Muscle layer of duodenum (tissue), 2 donors: ENCODE data around the gene PRR12.

Source experiments
- H3K27ac ChIP-seq: one replicate; pipeline ENCODE4 v1.7.0; 2013; ENCODE audit warnings: mild to moderate bottlenecking, low read length
- H3K27me3 ChIP-seq: one replicate; pipeline ENCODE4 v1.7.0; 2013; ENCODE audit warnings: low read depth, mild to moderate bottlenecking, control low read depth, low read length
- H3K36me3 ChIP-seq, 2 donors: one replicate each; pipeline ENCODE4 v1.7.0; 2013; ENCODE audit warnings: low read length in 2 of 2, control low read depth in 1 of 2, mild to moderate bottlenecking in 1 of 2; ENCODE audit not compliant: insufficient read depth in 2 of 2, control insufficient read depth in 1 of 2
- H3K4me1 ChIP-seq, 2 donors: one replicate each; pipeline ENCODE4 v1.7.0; 2013; ENCODE audit warnings: low read length in 2 of 2, mild to moderate bottlenecking in 2 of 2, control low read depth in 1 of 2, moderate library complexity in 1 of 2; ENCODE audit not compliant: insufficient read depth in 2 of 2, control insufficient read depth in 1 of 2
- H3K4me3 ChIP-seq, 2 donors: one replicate each; pipeline ENCODE4 v1.7.0; 2013; ENCODE audit warnings: low read length in 2 of 2, low read depth in 1 of 2, mild to moderate bottlenecking in 1 of 2
- H3K9me3 ChIP-seq, 2 donors: one replicate each; pipeline ENCODE4 v1.7.0; 2013; ENCODE audit warnings: low read length in 2 of 2, control low read depth in 1 of 2, mild to moderate bottlenecking in 1 of 2; ENCODE audit not compliant: control insufficient read depth in 1 of 2
- donor health status: healthy.

The PRR12 gene

DNA sequence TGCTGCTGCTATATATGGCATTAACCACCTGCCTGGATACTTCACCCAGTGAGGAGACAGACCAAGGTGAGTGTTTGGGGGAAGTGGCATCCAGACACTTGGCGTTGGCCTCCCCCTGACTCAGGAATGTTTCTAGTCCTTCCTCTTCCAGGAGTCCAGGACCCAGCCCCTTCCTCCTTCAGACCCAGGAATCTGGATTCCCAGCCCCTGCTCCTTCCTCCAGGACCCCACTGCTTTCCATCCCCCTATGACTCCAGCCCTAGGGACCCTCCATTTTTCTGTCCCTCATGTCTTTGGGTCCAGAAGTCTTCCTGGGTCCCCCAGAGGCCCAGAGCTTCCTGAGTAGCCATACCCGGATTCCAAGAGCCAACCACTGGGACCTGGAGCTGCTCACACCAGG lies 7.7 kb upstream of the PRR12 start:
- H3K4me1 ChIP-seq = peaks cover 0 to 13% of the 10 kb centered on the region in 2 donors
- H3K27me3 ChIP-seq = no peaks in the 10 kb centered on the region

DNA sequence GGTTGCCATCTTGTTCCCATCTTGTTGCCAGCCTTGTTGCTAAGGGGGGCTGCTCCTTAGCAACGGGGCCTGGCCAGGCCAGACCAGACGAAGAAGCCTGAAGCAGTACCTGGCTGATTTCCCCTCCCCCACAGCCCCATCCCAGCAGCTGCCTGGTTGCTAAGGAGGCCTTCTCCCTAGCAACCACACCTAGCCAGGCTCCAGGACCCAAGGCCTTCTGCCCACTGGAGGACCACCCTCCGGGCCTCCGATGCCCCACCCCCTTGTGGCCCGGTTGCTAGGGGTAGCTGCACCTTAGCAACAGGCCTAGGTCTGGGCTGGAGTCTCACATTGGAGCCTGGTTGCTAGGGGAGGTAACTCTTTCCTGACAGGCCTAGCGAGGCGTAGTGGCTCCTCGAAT lies 6.0 kb upstream of the PRR12 start:
- no peaks in the 10 kb centered on the region for H3K27me3 ChIP-seq
- H3K4me1 ChIP-seq = peaks cover 0 to under 1% of the 10 kb centered on the region in 2 donors
- H3K27ac ChIP-seq = no peak overlapping the region
- no peak overlapping the region for H3K4me3 ChIP-seq
- H3K9me3 ChIP-seq = no peaks in the 10 kb centered on the region
- no peaks in the 10 kb centered on the region for H3K36me3 ChIP-seq

More for the DNA sequence above, 7.7 kb upstream of the PRR12 start:
- Histone ChIP-seq H3K9me3 (no peaks in the 10 kb centered on the region), H3K27ac (no peak overlapping the region), H3K36me3 (no peaks in the 10 kb centered on the region), H3K4me3 (no peak overlapping the region)

DNA sequence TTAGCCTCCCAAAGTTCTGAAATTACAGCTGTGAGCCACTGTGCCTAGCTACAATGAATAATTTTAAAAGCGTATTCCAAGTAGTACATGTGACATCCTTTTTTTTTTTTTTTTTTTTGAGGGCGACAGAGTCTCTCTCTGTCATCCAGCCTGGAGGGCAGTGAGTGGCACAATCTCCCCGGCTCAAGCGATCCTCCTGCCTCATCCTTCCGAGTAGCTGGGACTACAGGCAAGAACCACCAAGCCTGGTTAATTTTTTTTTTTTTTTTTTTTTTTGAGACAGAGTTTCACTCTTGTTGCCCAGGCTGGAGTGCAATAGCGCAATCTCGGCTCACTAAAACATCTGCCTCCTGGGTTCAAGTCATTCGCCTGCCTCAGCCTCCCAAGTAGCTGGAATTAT lies 3.8 kb upstream of the PRR12 start:
- H3K4me1 ChIP-seq = peaks cover 0 to 5% of the 10 kb centered on the region in 2 donors
- no peak overlapping the region for H3K27ac ChIP-seq
- no peaks in the 10 kb centered on the region for H3K36me3 ChIP-seq

DNA sequence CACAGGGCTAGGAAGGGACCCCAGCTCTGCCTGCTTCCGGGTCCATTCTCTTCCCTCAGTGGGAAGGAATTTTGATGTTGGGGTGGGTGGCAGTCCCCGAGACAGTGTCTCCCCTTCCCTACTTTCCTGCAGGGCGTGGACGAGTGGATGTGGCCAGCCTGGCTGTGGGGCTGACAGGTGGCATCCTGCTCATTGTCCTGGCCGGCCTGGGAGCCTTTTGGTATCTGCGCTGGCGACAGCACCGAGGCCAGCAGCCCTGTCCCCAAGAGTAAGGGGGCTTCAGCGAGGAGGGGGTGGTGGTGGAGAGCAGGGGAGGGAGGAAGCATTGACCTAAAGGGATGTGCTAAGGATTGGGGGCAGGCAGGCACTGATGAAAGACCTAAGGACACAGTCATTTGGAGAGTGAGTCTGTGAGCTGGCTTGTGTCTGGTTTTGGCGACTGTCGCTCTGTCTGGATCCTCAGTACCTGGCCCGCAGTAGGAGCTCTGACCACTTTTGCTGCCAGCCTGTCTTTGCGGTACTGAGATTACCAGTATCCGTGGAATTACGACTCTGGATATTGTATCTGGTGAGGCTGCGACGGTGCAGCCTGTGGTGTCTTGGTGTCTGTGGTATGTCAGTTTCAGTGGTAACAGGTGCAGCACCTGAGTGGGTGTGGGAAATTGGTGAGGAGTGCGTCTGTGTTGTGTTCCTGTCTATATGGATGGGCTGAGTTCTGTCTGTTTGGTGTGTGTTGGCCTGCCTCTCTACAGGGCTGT lies 2.4 kb upstream of the PRR12 start:
- H3K27me3 ChIP-seq = no peaks in the 10 kb centered on the region
- peaks cover 5 to 15% of the 10 kb centered on the region in 2 donors for H3K4me1 ChIP-seq
- no peaks in the 10 kb centered on the region for H3K36me3 ChIP-seq
- H3K9me3 ChIP-seq = no peaks in the 10 kb centered on the region
- H3K4me3 ChIP-seq = no peak overlapping the region
- no peak overlapping the region for H3K27ac ChIP-seq

More for the DNA sequence above, 3.8 kb upstream of the PRR12 start:
- Histone ChIP-seq H3K4me3 (no peak overlapping the region), H3K27me3 (no peaks in the 10 kb centered on the region), H3K9me3 (no peaks in the 10 kb centered on the region)

DNA sequence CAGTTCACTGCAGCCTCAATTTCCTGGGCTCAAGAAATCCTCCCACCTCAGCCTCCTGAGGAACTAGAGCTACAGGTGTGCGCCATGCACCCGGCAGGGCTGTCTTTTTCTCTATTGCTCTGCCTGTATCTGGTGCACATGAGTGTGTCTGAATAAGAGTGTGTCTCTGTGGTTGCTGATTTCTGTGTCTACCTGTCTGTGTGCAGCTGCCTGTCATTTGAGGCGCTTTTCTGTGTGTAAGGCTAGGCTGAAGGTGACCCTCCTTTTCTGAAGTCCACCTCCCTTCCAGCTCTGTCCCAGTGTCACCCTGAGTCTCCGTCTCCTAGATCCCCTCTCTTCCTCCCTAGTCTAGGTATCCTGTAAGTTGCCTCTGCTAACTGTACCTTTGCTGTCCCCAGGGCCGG lies 1.5 kb upstream of the PRR12 start:
- H3K27ac ChIP-seq = no peak overlapping the region
- no peaks in the 10 kb centered on the region for H3K9me3 ChIP-seq
- no peaks in the 10 kb centered on the region for H3K27me3 ChIP-seq
- no peak overlapping the region for H3K4me3 ChIP-seq
- peaks cover 7 to 23% of the 10 kb centered on the region in 2 donors for H3K4me1 ChIP-seq
- peaks cover 6 to 7% of the 10 kb centered on the region in 2 donors for H3K36me3 ChIP-seq

DNA sequence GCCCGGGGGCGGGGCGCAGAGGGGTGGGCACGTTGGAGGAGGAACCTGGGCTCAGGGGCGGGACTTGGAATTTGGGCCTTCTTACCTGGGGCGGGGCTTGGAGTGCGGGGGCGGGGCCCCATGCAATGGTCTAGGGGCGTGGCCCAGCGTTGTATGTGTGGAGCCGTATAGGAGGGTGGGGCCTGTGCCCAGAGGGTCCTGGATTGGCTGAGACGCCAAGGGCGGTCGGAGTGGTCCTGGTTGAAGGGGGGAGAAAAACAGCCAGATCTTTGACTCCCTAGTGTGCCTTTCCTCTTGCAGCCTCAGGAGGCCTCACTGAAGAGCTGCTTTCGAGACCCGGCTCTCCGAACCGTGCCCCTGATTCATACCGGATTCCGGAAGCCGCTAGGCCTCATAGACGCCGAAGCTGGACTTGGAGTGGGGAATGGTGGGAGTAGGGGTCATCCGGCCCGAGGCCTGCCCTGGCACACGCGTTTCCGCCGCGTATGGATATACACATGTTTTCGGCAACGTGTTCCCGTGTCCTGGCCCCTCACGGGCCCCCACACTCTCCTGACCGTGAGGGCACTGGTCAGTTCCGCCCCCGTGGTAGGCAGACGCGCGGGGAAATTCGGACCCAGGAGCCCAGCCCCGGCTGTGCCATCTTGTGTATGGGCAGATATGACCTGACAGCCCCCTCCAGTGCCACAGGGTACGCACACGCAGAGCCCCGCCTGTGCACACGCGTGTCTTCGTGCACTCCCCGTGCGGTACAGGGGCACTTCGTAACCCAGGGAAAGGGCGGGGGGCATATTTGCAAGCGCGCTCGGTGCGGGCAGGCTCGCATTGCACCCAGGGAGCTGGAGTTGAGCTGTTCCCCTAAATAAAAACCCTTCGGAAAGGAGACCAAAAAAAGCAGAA lies 661 bp upstream of the PRR12 start:
- peak overlapping the region; percentile 74 to 75 for H3K4me3 ChIP-seq
- no peaks in the 10 kb centered on the region for H3K9me3 ChIP-seq
- peak overlapping the region; percentile 85 for H3K27ac ChIP-seq
- H3K4me1 ChIP-seq = peaks cover 7 to 23% of the 10 kb centered on the region in 2 donors
- peaks cover 6 to 11% of the 10 kb centered on the region in 2 donors for H3K36me3 ChIP-seq
- no peaks in the 10 kb centered on the region for H3K27me3 ChIP-seq

DNA sequence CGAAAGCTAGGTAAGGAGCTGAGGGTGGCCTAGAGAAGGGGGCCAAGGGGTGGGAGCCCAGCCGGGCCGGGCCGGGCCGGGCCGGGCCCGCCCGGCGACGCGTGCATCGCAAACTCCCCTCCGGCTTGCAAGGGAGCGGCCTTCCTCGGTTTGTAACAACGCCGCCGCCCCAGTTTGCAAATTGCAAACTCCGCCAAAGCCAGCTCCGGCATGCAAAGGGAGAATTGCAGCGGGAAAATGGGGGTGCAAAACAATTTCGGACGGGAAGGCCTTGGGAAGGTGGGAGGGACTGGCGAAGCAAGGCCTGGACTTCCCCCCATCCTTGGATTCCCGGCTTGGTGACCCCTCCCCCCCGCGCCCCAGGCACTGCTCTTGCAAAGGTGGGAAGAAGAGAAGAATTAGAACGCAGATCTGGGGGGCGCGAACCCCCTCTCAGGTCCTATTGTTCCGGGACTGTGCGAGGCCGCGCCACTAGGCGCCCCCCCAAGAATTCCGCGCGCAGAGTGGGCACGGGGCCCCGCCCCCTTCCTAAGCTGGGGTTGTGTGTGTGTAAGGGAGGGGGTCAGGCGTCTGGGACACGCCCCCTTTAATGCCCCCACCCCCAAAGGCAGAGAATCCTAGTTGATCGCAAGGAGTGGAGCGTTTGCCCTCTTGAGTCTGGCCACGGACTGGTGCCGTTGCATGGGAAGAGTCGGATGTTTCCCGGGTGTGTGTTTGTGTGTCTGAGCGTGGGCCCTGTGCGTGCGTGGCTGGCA lies 926 bp downstream of the PRR12 start:
- H3K27ac ChIP-seq = no peak overlapping the region
- peaks cover 6 to 25% of the 10 kb centered on the region in 2 donors for H3K36me3 ChIP-seq
- H3K27me3 ChIP-seq = no peaks in the 10 kb centered on the region
- peaks cover 7 to 23% of the 10 kb centered on the region in 2 donors for H3K4me1 ChIP-seq
- no peaks in the 10 kb centered on the region for H3K9me3 ChIP-seq
- peak overlapping the region; percentile 75 to 83 for H3K4me3 ChIP-seq

DNA sequence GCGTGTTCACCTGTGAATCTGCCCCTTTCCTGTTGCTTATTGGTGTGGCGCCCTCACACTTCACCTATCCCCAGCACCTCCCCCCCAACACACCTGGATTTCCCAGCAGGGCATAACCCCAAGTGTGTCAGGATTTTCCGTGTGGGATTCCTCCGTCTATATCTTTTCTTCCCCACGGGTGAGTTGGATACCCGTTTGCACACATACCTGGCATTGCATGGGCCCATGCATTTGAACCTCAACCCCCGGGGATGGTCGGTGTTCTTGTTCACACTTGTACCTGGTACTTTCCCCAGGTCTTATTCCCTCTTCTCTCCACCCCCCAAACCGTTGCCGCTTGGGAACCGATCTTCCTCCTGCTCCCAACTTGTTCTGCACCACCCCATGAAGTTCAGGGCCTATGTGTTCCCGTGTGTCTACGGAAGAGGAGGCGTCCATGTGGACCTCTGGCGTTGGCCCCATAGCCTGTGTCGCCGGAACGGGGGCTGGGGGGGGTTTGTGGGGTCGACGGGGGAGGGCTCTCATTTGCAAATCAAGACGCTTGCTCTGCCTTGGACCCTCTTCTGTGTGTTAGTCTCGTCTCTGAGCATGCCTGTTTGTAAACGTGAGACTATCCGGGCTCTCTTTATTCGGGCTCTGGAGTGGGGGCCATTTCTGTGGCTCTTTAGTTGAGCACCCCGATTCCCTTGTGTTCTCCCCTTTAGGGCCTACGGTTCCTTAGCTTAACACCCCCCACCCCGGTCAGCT lies 1.7 kb downstream of the PRR12 start:
- Histone ChIP-seq H3K27me3 (no peaks in the 10 kb centered on the region), H3K36me3 (peaks cover 6 to 32% of the 10 kb centered on the region in 2 donors), H3K9me3 (no peaks in the 10 kb centered on the region), H3K4me3 (peak overlapping the region; percentile 75 to 83), H3K27ac (no peak overlapping the region), H3K4me1 (peaks cover 7 to 23% of the 10 kb centered on the region in 2 donors)

DNA sequence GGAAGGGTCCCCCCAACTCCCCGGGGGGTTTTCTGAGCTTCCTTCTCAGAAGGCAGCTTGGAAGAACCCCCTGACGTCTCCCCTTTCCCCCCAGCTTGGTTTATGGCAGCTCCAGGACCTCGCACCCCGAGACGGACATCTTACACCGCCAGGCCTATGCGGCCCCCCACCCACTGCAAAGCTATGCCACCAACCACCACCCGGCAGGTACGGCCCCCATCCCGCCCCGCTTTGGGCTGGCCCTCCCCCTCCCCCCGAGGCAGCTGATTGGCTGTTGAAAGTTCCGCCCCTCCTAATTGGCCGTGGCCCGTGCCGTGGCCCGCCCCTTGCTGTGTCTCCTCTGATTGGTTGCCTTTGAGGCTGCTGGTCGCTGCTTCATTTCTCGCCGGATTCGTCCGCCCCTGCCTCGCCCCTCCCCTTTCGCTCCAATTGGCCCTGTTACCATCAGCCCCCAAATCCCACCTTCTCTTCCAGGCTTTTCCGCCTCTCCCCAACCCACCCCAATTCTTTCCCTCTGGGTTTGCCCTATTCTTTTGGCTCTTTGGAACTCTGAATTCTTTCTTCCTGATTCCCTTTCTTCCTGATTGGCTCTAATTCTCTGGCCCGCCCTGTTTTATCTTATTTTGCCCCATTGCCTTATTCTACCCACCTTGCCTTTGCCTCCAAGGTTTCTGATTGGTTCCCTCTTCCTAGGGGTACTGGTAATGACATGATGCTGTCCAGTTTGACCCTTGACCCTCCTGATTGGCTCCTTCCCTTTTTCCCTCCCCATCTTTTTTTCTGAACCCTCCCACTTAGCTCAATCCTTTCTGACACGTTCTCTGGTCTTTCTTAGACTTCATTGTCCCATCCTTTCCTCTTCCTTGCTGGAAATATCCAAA lies 2.5 kb downstream of the PRR12 start:
- Histone ChIP-seq H3K4me3 (peak overlapping the region; percentile 75 to 83), H3K36me3 (peaks cover 6 to 34% of the 10 kb centered on the region in 2 donors), H3K27me3 (no peaks in the 10 kb centered on the region), H3K27ac (peak overlapping the region; percentile 77), H3K4me1 (peaks cover 7 to 23% of the 10 kb centered on the region in 2 donors), H3K9me3 (no peaks in the 10 kb centered on the region)
